ENCODE measurements around the gene TACR1. TPM values are rescaled to one million over a fixed set of nuclear protein-coding genes. Genes with fewer than 3 reads are reported as not detected.

Gene TACR1
- polyA plus RNA-seq, 4 donors, result 0.69 to 1.4 TPM; not detected in 2

DNA sequence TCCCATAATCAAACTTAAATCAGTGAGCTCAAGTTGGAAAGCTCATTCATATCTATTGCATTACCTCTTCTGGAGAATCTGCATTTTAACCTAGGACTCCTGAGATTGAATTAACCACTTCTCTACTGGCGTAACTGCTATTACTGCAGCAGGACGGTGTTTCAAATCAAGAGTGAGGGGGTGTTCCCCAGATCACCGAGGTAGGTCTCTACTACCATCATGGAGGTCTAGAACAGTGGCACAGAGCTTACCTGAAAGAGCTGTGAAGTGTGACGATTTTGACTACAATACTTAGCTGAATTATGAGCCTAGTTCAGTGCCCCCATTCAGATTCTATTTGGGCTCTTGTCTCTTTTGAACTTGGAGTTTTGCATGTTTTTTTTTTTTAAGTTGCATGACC is 121.4 kb downstream of the TACR1 start:
- Histone ChIP-seq H3K36me3 (ENCODE audit: control insufficient read depth in 3 of 3, insufficient read depth in 2 of 3, low read depth in 1 of 3, low read length in 3 of 3) (no peaks in the 10 kb centered on the region), H3K4me1 (ENCODE audit: control insufficient read depth in 3 of 3, insufficient read depth in 2 of 3, low read depth in 1 of 3, low read length in 2 of 3) (no peaks in the 10 kb centered on the region), H3K27me3 (ENCODE audit: control insufficient read depth in 3 of 3, insufficient read depth in 3 of 3, low read length in 3 of 3) (no peaks in the 10 kb centered on the region), H3K27ac (ENCODE audit: low read depth in 1 of 3, low read length in 2 of 3) (no peak overlapping the region), H3K9me3 (ENCODE audit: control insufficient read depth in 2 of 2, insufficient read depth in 1 of 2, low read depth in 1 of 2, low read length in 1 of 2) (no peaks in the 10 kb centered on the region), H3K4me3 (ENCODE audit: low read depth in 1 of 3, low read length in 3 of 3) (no peak overlapping the region)
- WGBS, 3 donors, result 80 to 90% (median 89%) methylated on average over 4 of the region's 4 CpGs
- FAIRE-seq (no peak), DNase-seq (no peak)

- 70 to 81% (median 80%) methylated on average over 2 of the region's 2 CpGs for WGBS, 3 donors
- Histone ChIP-seq H3K27me3 (ENCODE audit: control insufficient read depth in 3 of 3, insufficient read depth in 3 of 3, low read length in 3 of 3) (no peaks in the 10 kb centered on the region), H3K9me3 (ENCODE audit: control insufficient read depth in 2 of 2, insufficient read depth in 1 of 2, low read depth in 1 of 2, low read length in 1 of 2) (no peaks in the 10 kb centered on the region), H3K4me1 (ENCODE audit: control insufficient read depth in 3 of 3, insufficient read depth in 2 of 3, low read depth in 1 of 3, low read length in 2 of 3) (no peaks in the 10 kb centered on the region), H3K27ac (ENCODE audit: low read depth in 1 of 3, low read length in 2 of 3) (no peak overlapping the region), H3K36me3 (ENCODE audit: control insufficient read depth in 3 of 3, insufficient read depth in 2 of 3, low read depth in 1 of 3, low read length in 3 of 3) (no peaks in the 10 kb centered on the region), H3K4me3 (ENCODE audit: low read depth in 1 of 3, low read length in 3 of 3) (no peak overlapping the region)
- FAIRE-seq (no peak), DNase-seq (no peak)
These were observed 123.2 kb downstream of the TACR1 start for GRCh38 chr2:75076088-75076487.

DNA sequence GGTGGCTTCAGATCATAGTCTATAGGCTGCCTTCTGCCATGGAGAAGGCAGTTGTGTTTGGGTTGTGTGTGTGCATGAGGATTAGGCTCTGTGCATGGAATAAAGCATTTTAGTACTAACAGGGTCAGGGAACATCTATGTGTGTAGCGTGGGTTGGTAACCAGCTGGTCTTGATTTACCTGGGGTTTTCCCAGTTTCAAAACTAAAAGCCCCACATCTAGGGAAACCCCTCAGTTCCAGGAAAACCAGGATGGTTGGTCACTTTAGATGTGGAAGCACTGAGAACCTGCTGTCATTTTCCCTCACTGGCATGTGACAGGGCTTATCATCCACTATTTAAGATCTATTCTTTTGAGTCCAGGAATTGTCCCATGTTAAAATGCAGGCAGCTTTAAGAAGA is 124.6 kb downstream of the TACR1 start:
- WGBS, 3 donors, result 75 to 100% (median 91%) methylated on average over 1 of the region's 1 CpG
- Histone ChIP-seq H3K4me1 (ENCODE audit: control insufficient read depth in 3 of 3, insufficient read depth in 2 of 3, low read depth in 1 of 3, low read length in 2 of 3) (no peaks in the 10 kb centered on the region), H3K4me3 (ENCODE audit: low read depth in 1 of 3, low read length in 3 of 3) (no peak overlapping the region), H3K36me3 (ENCODE audit: control insufficient read depth in 3 of 3, insufficient read depth in 2 of 3, low read depth in 1 of 3, low read length in 3 of 3) (no peaks in the 10 kb centered on the region), H3K27me3 (ENCODE audit: control insufficient read depth in 3 of 3, insufficient read depth in 3 of 3, low read length in 3 of 3) (no peaks in the 10 kb centered on the region), H3K9me3 (ENCODE audit: control insufficient read depth in 2 of 2, insufficient read depth in 1 of 2, low read depth in 1 of 2, low read length in 1 of 2) (no peaks in the 10 kb centered on the region), H3K27ac (ENCODE audit: low read depth in 1 of 3, low read length in 2 of 3) (no peak overlapping the region)
- DNase-seq (no peak), FAIRE-seq (no peak)

- H3K4me3 ChIP-seq (ENCODE audit: low read depth in 1 of 3, low read length in 3 of 3), result no peak overlapping the region
- FAIRE-seq (no peak), DNase-seq (no peak)
- WGBS, 3 donors, result 74 to 82% (median 77%) methylated on average over 1 of the region's 1 CpG
- no peaks in the 10 kb centered on the region for H3K27me3 ChIP-seq (ENCODE audit: control insufficient read depth in 3 of 3, insufficient read depth in 3 of 3, low read length in 3 of 3)
- H3K4me1 ChIP-seq (ENCODE audit: control insufficient read depth in 3 of 3, insufficient read depth in 2 of 3, low read depth in 1 of 3, low read length in 2 of 3), result no peaks in the 10 kb centered on the region
- no peaks in the 10 kb centered on the region for H3K36me3 ChIP-seq (ENCODE audit: control insufficient read depth in 3 of 3, insufficient read depth in 2 of 3, low read depth in 1 of 3, low read length in 3 of 3)
- H3K9me3 ChIP-seq (ENCODE audit: control insufficient read depth in 2 of 2, insufficient read depth in 1 of 2, low read depth in 1 of 2, low read length in 1 of 2), result no peaks in the 10 kb centered on the region
- H3K27ac ChIP-seq (ENCODE audit: low read depth in 1 of 3, low read length in 2 of 3), result no peak overlapping the region
These were observed 125.1 kb downstream of the TACR1 start for GRCh38 chr2:75074228-75074627.

DNA sequence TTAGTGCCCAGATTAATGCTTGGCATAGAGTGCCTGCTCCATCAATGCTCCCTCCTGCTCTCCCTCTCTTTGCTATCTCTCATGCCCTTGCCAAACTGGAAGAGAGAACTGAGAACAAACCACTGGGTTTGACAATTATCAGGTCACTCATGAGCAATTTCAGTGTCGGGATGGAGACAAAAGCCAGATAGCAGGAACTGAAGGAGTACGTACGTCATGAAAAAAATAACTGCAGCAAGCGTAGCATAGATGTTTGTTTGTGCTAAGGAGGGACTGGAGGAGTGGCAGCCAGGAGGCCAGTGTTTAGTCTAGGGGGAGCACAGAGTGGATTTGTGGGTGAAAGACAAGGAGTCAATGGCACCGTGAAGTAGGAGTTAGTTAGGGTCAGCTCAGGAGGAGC is 127.6 kb downstream of the TACR1 start:
- WGBS, 3 donors, result 73 to 92% (median 86%) methylated on average over 5 of the region's 5 CpGs
- no peak for FAIRE-seq

DNA sequence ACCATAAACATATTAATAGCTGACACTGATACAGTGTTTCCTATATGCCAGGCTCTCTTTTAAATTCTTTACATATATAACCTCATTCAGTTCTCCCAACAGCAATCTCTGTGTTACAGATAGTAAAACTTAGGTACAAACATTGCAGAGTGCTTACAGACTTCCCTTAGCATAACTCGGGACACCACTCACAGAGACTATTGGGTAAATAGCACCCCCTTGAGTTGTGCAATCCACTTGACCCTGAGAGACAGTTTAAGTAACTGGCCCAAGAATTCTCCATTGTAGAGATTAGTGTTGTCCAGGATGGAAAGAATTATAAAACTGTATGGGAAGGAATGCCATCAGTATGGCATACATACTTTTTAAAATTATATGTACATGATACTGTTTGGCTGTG is 130.8 kb downstream of the TACR1 start:
- DNase-seq (no peak), FAIRE-seq (no peak)
- WGBS, 3 donors, result 41 to 90% (median 45%) methylated on average over 1 of the region's 1 CpG
- Histone ChIP-seq H3K9me3 (ENCODE audit: control insufficient read depth in 2 of 2, insufficient read depth in 1 of 2, low read depth in 1 of 2, low read length in 1 of 2) (no peaks in the 10 kb centered on the region), H3K27ac (ENCODE audit: low read depth in 1 of 3, low read length in 2 of 3) (no peak overlapping the region), H3K36me3 (ENCODE audit: control insufficient read depth in 3 of 3, insufficient read depth in 2 of 3, low read depth in 1 of 3, low read length in 3 of 3) (no peaks in the 10 kb centered on the region), H3K4me3 (ENCODE audit: low read depth in 1 of 3, low read length in 3 of 3) (no peak overlapping the region), H3K4me1 (ENCODE audit: control insufficient read depth in 3 of 3, insufficient read depth in 2 of 3, low read depth in 1 of 3, low read length in 2 of 3) (no peaks in the 10 kb centered on the region), H3K27me3 (ENCODE audit: control insufficient read depth in 3 of 3, insufficient read depth in 3 of 3, low read length in 3 of 3) (no peaks in the 10 kb centered on the region)

More for the DNA sequence above, 127.6 kb downstream of the TACR1 start:
- no peaks in the 10 kb centered on the region for H3K27me3 ChIP-seq (ENCODE audit: control insufficient read depth in 3 of 3, insufficient read depth in 3 of 3, low read length in 3 of 3)
- H3K27ac ChIP-seq (ENCODE audit: low read depth in 1 of 3, low read length in 2 of 3), result no peak overlapping the region
- H3K36me3 ChIP-seq (ENCODE audit: control insufficient read depth in 3 of 3, insufficient read depth in 2 of 3, low read depth in 1 of 3, low read length in 3 of 3), result no peaks in the 10 kb centered on the region
- no peaks in the 10 kb centered on the region for H3K9me3 ChIP-seq (ENCODE audit: control insufficient read depth in 2 of 2, insufficient read depth in 1 of 2, low read depth in 1 of 2, low read length in 1 of 2)
- H3K4me3 ChIP-seq (ENCODE audit: low read depth in 1 of 3, low read length in 3 of 3), result no peak overlapping the region
- no peak for DNase-seq
- H3K4me1 ChIP-seq (ENCODE audit: control insufficient read depth in 3 of 3, insufficient read depth in 2 of 3, low read depth in 1 of 3, low read length in 2 of 3), result no peaks in the 10 kb centered on the region

GRCh38 chr2:75067506-75067905 is 131.8 kb downstream of the TACR1 start:
- H3K4me3 ChIP-seq (ENCODE audit: low read depth in 1 of 3, low read length in 3 of 3), result no peak overlapping the region
- no peak overlapping the region for H3K27ac ChIP-seq (ENCODE audit: low read depth in 1 of 3, low read length in 2 of 3)
- FAIRE-seq (no peak), DNase-seq (no peak)
- 76 to 88% (median 87%) methylated on average over 2 of the region's 2 CpGs for WGBS, 3 donors
- no peaks in the 10 kb centered on the region for H3K27me3 ChIP-seq (ENCODE audit: control insufficient read depth in 3 of 3, insufficient read depth in 3 of 3, low read length in 3 of 3)
- no peaks in the 10 kb centered on the region for H3K4me1 ChIP-seq (ENCODE audit: control insufficient read depth in 3 of 3, insufficient read depth in 2 of 3, low read depth in 1 of 3, low read length in 2 of 3)
- no peaks in the 10 kb centered on the region for H3K9me3 ChIP-seq (ENCODE audit: control insufficient read depth in 2 of 2, insufficient read depth in 1 of 2, low read depth in 1 of 2, low read length in 1 of 2)
- H3K36me3 ChIP-seq (ENCODE audit: control insufficient read depth in 3 of 3, insufficient read depth in 2 of 3, low read depth in 1 of 3, low read length in 3 of 3), result no peaks in the 10 kb centered on the region

- Histone ChIP-seq H3K36me3 (ENCODE audit: control insufficient read depth in 3 of 3, insufficient read depth in 2 of 3, low read depth in 1 of 3, low read length in 3 of 3) (no peaks in the 10 kb centered on the region), H3K4me3 (ENCODE audit: low read depth in 1 of 3, low read length in 3 of 3) (no peak overlapping the region), H3K27ac (ENCODE audit: low read depth in 1 of 3, low read length in 2 of 3) (no peak overlapping the region), H3K27me3 (ENCODE audit: control insufficient read depth in 3 of 3, insufficient read depth in 3 of 3, low read length in 3 of 3) (no peaks in the 10 kb centered on the region), H3K4me1 (ENCODE audit: control insufficient read depth in 3 of 3, insufficient read depth in 2 of 3, low read depth in 1 of 3, low read length in 2 of 3) (no peaks in the 10 kb centered on the region), H3K9me3 (ENCODE audit: control insufficient read depth in 2 of 2, insufficient read depth in 1 of 2, low read depth in 1 of 2, low read length in 1 of 2) (no peaks in the 10 kb centered on the region)
- 81 to 91% (median 90%) methylated on average over 6 of the region's 6 CpGs for whole genome bisulfite sequencing, 3 donors
- FAIRE-seq, result no peak
- no peak for DNase-seq
These were observed 133.0 kb downstream of the TACR1 start for GRCh38 chr2:75066121-75066902.
